Activated CD8-positive, alpha-beta memory T cell treated with anti-CD3 and anti-CD28 coated beads, Interleukin-2, amount 50 U/mL, for 48 hours (primary cell): Measurements from ENCODE around the gene DDIT3.
A peak's percentile ranks its signal among the peaks of the same experiment; 100 is the strongest.
"Not testable (repeated sequence)": the region's sequence is repeated elsewhere in the genome, so short reads cannot be mapped to it uniquely, and the experiment has no call there.

Source experiments
- DNase-seq: peaks from one replicate; pipeline ENCODE4 v3.0.0-alpha.2; 2020

Gene DDIT3

DNA sequence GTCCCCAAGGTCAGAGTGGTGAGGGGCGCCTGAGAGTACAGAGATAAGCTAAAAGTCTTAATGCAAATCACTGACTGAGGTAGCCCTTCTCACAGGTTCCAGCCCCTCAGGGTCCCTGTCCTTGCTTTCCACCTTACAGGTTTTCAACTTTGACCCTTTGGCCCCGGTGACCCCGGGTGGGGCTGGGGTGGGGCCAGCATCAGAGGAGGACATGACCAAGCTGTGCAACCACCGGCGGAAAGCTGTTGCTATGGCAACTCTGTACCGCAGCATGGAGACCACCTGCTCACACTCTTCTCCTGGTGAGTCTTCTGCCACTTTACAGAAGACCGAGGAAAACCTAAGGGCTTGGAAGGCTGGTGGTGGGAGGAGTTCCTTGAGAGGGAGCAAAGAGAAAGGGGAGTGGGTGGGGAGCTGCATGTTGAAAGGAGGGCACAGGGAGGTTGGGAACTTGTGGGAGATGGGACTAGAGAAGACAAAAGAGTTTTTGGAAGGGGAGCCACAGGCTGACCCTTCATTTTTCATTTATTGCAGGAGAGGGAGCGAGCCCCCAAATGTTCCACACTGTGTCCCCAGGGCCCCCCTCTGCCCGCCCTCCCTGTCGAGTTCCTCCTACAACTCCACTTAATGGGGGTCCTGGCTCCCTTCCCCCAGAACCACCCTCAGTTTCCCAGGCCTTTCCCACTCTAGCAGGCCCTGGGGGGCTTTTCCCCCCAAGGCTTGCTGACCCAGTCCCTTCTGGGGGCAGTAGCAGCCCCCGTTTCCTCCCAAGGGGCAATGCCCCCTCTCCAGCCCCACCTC is 4.7 kb upstream of the DDIT3 start:
- DNase-seq: no peak

DNA sequence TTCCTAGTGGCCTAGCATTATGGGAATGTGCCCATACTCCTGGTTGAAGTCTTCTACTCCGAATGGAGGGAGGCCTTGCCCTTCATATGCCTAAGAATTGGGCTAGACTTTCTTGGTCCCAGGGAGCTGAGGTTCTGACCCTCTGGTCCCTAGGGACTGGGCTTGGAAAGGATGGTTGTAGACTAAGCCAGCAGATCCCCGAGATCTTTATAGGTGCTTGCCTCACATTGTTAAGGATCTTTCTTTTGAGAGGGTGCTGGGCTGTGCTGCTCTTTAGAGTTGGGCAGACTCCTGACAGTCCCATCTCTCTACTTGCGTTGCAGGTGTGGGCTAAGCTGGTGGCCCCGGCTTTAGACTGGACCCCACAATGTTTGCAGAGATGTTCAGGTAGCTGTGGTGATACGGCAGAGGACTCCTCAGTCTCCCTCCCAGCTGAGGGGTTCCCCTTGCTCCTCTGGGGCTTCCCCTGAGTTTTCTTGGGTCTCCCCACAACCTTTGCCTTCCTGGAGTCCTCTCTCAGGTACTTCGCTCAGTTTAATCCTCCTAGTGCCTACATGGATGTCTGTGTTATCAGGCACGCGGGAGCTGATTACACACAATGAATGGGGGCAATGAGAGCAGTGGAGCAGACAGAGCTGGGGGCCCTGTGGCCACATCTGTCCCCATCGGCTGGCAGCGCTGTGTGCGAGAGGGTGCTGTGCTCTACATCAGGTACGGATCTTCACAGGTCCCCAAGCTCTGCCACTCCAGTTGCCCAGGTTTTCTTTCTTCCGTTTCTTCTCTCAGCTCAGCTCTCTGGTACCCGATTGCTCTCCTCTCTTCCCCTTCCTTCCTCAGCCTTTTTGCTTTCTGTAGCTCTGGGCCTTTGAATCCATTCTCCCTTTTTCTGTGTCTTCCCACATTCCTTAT is 3.6 kb upstream of the DDIT3 start:
- no peak for DNase-seq

DNA sequence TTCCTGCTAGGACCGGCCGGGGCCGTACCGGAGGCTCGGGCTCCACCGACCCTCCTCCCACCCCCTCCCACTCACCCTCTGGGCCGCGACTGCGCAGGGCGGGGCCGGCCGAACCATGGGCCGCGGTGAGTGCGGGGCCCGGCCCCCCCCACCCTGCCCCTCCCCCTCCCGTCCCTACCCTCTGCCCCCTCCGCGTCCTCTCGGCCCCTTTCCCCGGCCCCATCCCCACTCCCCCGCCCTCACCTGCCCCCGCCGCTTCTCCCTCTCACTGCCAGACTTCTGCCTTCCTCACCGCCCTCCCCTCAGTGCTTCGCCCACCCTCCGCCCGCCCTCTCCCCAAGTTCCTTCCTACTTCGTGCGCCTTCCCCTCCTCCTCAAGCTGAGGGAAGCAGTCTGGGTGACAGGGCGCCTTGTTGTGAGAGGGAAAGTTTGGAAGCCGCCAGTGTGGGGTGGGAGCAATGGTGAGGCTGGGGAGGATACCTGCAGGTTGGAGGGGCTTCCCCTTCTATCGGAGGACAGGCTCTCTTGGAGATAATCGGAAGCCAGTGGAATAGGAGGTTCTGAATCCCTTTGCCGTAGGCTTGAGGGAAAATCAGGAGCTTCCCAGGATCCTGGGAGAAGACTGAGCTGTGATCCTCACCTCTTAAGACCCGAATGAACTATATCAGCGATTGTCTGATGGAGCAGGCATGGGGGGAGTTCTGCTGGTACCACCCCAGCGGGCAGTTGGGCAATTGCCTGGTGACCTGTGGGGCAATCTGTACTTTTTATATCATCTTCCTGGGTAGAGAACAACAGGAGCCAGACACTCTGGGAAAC is 2.8 kb upstream of the DDIT3 start:
- peak; percentile 70 for DNase-seq

GRCh38 chr12:57522011-57522886 is 1.9 kb upstream of the DDIT3 start, which contains the start of gene MBD6:
Gene MBD6 (plus strand): TSS chr12:57522824. CDS start chr12:57524304, 1,480 bp downstream.
- DNase-seq: peak; percentile 97

- DNase-seq: peak; percentile 74
Observed at GRCh38 chr12:57521525-57522010, 1.3 kb upstream of the DDIT3 start.

GRCh38 chr12:57519796-57520052 is 590 bp downstream of the DDIT3 start:
- DNase-seq: no peak

DNA sequence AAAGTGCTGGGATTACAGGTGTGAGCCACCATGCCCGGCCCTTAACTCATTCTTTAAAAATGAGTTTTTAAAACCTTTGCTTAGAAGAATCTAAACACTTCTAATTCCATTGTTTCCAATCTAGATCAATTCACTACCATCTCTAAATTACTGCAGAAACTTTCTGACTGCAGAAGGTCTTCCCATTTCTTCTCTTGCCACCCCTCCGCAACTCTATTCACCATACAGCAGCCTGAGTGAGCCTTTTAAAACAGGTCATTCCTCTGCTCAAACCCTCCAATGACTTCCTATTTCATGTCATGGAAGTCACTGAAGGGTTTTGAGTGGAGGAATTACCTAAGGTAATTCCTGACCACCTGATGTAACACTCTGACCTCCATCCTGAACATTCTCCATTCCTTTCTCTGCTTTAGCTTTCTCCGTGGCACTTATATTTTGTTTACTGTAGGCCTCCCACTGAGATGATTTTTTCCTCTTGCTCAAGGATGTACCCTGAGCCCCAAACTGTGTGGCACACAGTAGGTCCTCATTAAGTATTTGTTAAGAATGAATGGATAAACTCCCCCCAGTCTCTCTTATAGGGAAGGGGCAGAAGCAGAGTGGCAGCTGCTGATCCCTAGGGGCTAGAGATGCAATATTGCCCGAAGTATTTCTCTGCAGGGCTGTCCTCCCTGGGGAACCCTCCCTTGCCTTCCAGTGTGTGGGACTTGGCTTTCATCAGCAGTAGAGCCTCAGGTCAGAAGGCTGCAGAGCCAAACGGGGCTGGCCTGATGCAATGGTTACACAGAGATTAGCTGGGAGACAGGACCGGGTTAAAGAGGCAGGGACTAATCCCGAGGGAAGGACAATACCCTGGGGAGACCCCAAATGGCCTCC is 1.2 kb downstream of the DDIT3 start:
- peak; percentile 66 for DNase-seq

DNA sequence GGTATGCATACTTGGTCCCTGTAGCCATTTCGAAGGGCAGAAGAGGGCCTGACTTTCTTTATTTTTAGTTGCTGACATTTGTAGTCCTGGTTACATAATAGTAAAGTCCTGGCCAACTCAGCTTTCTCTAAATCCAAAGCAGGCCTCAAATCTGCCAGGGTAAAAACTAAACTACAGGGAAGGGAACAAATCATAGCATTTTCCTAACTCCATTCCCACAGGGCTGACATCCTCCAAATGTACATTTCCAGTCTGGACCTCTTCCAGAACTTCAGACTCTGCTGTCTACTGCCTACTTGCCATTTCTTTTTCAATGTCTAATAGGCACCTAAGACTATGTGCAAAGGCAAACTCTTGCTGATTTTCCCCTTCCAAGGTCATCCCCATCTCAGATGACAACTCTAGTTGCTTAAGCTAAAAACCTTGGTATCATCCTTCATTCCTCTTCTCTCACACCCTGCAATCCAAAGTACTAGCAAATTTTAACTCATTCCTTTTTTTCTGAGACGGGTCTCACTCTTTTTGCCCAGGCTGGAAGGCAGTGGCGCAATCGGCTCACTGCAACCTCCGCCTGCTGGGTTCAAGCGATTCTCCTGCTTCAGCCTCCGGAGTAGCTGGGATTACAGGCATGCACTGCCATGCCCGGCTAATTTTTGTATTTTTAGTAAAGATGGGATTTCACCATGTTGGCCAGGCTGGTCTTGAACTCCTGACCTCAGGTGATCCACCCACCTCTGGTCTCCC is 2.0 kb downstream of the DDIT3 start:
- DNase-seq: no peak

DNA sequence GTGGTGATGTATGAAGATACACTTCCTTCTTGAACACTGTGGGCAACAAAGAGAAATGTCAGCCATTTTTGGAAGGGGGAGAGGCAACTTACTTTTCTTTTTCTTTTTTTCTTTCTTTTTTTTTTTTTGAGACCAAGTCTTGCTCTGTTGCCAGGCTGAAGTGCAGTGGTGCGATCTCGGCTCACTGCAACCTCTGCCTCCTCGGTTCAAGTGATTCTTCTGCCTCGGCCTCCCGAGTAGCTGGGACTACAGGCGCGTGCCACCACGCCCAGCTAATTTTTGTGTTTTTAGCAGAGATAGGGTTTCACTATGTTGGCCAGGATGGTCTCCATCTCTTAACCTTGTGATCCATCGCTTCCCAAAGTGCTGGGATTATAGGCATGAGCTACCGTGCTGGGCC is 2.6 kb downstream of the DDIT3 start:
- DNase-seq: not testable (repeated sequence)

GRCh38 chr12:57517187-57517586 is 3.1 kb downstream of the DDIT3 start:
- no peak for DNase-seq

DNA sequence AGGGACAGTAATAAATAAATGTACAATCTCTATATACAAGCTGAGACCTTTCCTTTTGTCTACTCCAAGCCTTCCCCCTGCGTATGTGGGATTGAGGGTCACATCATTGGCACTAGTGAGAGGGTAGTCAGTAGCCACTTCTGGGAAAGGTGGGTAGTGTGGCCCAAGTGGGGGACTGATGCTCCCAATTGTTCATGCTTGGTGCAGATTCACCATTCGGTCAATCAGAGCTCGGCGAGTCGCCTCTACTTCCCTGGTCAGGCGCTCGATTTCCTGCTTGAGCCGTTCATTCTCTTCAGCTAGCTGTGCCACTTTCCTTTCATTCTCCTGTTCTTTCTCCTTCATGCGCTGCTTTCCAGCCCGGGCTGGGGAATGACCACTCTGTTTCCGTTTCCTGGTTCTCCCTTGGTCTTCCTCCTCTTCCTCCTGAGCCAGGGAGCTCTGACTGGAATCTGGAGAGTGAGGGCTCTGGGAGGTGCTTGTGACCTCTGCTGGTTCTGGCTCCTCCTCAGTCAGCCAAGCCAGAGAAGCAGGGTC is 3.6 kb downstream of the DDIT3 start:
- no peak for DNase-seq

DNA sequence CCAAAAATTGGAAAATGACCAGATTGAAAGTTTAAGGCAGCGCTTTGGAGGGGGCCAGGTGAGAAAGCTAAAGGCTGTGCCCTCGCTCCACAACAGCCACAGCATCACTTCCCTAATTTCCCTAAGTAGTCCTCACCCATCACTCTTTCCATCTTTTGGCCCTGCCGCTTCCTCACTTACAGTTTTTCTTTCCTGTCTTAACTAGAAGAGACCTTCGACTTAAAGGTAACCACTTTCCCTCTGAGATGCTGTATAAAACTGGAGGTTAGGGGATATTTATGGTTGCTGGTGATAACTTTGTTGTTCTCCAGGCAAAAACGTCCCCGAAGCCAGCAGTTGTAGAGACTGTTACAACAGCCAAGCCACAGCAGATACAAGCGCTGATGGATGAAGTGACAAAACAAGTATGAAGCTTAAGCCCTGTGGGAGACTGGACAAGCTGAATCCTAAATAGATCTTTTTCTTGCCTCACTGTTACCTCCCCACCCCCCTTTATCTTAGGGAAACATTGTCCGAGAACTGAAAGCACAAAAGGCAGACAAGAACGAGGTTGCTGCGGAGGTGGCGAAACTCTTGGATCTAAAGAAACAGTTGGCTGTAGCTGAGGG is 4.3 kb downstream of the DDIT3 start:
- no peak for DNase-seq

DNA sequence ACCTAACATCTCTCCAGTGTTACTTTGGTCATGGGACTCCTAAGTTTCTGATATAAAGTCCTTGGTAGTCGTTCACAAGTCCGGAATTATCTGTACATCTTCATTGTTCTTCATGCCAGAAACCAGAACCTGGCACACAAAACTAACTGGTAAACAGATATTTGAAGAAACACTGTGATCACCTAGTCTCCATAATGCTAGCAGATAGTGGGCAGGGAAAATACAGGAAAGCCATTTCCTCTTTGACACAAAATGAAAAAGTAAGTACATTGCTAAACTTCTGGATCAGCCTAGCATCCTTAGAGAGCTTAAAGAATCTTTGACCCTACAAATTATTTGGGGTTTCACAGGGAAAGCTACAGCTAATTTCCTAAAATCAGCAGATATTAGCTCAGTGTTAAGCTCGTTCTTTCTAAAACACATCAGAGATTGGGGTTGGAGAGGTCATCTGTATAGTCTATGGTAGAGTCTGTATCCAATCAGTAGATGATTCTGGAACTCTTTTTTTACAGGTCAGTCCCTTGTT is 4.8 kb downstream of the DDIT3 start:
- DNase-seq: no peak

DNA sequence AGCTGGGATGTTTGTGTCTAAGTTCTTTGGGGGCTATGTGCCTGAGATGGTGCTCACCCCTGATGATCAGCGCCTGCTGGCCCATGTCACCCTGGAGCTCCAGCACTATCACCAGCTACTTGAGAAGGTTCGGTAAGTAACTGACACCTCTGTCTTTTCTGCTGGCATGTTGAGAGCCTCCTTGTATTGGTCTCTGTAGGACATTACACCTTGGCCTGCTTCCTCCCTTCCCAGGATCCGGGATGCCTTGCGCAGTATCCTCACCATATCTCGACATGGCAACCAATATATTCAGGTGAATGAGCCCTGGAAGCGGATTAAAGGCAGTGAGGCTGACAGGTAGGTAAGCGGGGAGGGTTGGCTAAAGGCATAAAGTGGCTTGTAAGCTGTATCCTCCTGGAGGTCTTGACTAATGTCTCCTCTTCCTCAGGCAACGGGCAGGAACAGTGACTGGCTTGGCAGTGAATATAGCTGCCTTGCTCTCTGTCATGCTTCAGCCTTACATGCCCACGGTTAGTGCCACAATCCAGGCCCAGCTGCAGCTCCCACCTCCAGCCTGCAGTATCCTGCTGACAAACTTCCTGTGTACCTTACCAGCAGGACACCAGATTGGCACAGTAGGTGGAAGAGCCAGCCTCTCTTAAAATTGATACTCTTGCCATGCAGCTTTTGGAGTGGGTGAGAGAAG is 5.5 kb downstream of the DDIT3 start:
- DNase-seq: no peak

DNA sequence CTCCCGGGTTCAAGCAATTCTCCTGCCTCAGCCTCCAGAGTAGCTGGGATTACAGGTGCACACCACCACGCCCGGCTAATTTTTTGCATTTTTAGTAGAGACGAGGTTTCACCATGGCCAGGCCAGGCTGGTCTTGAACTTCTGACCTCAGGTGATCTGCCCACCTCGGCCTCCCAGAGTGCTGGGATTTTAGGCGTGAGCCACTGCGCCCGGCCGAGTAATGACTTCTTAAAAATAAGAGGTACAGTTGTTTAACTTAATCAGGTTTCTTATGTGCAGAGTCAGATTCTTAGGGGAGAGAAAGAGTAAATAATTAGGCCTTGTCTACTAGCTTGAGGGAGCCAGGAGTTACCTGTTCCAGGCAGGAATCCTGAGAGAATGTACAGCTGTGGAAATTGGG is 6.1 kb downstream of the DDIT3 start:
- not testable (repeated sequence) for DNase-seq

GRCh38 chr12:57513677-57514076 is 6.6 kb downstream of the DDIT3 start:
- DNase-seq: not testable (repeated sequence)

GRCh38 chr12:57513266-57513665 is 7.0 kb downstream of the DDIT3 start:
- DNase-seq: no peak

- no peak for DNase-seq
Observed at GRCh38 chr12:57512665-57513064, 7.6 kb downstream of the DDIT3 start.
